Neural cell (in vitro differentiated cells): ENCODE data around the gene TMC2. TPM values are rescaled to one million over a fixed set of nuclear protein-coding genes. Genes with fewer than 3 reads are reported as not detected.

Experiments used
- H2AFZ ChIP-seq: fragments of 200-600, 300-800 bp; sonication (generic), shearing (Covaris generic); 2 replicates; pipeline ENCODE4 v1.6.0; 2014; ENCODE audit warnings: low read depth, mild to moderate bottlenecking, antibody characterized with exemption, low read length, moderate library complexity
- H3F3A ChIP-seq: fragments of 200-600 bp; shearing (Covaris generic); 2 replicates; pipeline ENCODE4 v1.6.1; 2016; ENCODE audit warnings: mild to moderate bottlenecking, moderate library complexity, mixed read lengths, antibody characterized with exemption, low read length; ENCODE audit not compliant: insufficient read depth, poor library complexity, severe bottlenecking
- H3K27ac ChIP-seq: fragments of 200-600, 300-800 bp; sonication (generic), shearing (Covaris generic); 2 replicates; pipeline ENCODE4 v1.5.1; 2014; ENCODE audit warnings: mild to moderate bottlenecking, low read length, moderate library complexity
- H3K27me3 ChIP-seq: fragments of 300-800, 200-600 bp; sonication (generic), shearing (Covaris generic); 2 replicates; pipeline ENCODE4 v1.6.0; 2014; ENCODE audit warnings: mild to moderate bottlenecking, low read depth, low read length, moderate library complexity; ENCODE audit not compliant: insufficient read depth
- H3K36me3 ChIP-seq: fragments of 300-800, 200-600 bp; sonication (generic), shearing (Covaris generic); 2 replicates; pipeline ENCODE4 v1.5.1; 2014; ENCODE audit warnings: mild to moderate bottlenecking, antibody characterized with exemption, low read length, moderate library complexity; ENCODE audit not compliant: insufficient read depth
- H3K4me2 ChIP-seq: fragments of 300-800, 200-600 bp; sonication (generic), shearing (Covaris generic); 2 replicates; pipeline ENCODE4 v1.6.0; 2014; ENCODE audit warnings: mild to moderate bottlenecking, low read length
- H3K4me3 ChIP-seq: fragments of 300-800, 200-600 bp; sonication (generic), shearing (Covaris generic); 2 replicates; pipeline ENCODE4 v1.5.1; 2014; ENCODE audit warnings: mild to moderate bottlenecking, low read length, moderate library complexity
- H3K79me2 ChIP-seq: fragments of 200-600 bp; shearing (Covaris generic); replicated peaks from 2 replicates; pipeline ENCODE4 v1.6.0; 2014; ENCODE audit warnings: mild to moderate bottlenecking, low read length, moderate library complexity; ENCODE audit not compliant: insufficient read depth
- H3K9ac ChIP-seq: fragments of 300-800, 200-600 bp; sonication (generic), shearing (Covaris generic); 2 replicates; pipeline ENCODE4 v1.6.1; 2016; ENCODE audit warnings: mild to moderate bottlenecking, low read length, mixed read lengths
- H3K9me2 ChIP-seq: fragments of 200-600 bp; shearing (Covaris generic); 2 replicates; pipeline ENCODE4 v1.6.1; 2016; ENCODE audit warnings: mild to moderate bottlenecking, low read length, mixed read lengths; ENCODE audit not compliant: insufficient read depth
- H3K9me3 ChIP-seq: fragments of 200-600, 300-800 bp; sonication (generic), shearing (Covaris generic); 2 replicates; pipeline ENCODE4 v1.6.1; 2016; ENCODE audit warnings: mild to moderate bottlenecking, mixed run types, low read length, moderate library complexity, mixed read lengths
- H4K20me1 ChIP-seq: fragments of 200-600 bp; shearing (Covaris generic); 2 replicates; pipeline ENCODE4 v1.6.1; 2016; ENCODE audit warnings: mild to moderate bottlenecking, mixed run types; ENCODE audit not compliant: insufficient read depth
- CTCF ChIP-seq: fragments of 450-650 bp; IDR thresholded peaks from 2 replicates; pipeline ENCODE4 v1.5.1; 2014; ENCODE audit warnings: antibody characterized with exemption, mild to moderate bottlenecking, moderate library complexity; ENCODE audit not compliant: poor library complexity, severe bottlenecking
- EP300 ChIP-seq: fragments of 450-650 bp; conservative IDR thresholded peaks from 2 replicates; pipeline ENCODE4 v1.6.1; 2014; ENCODE audit warnings: antibody characterized with exemption, mild to moderate bottlenecking, moderate library complexity; ENCODE audit not compliant: poor library complexity, severe bottlenecking
- EZH2 ChIP-seq: fragments of 200-600, 300-800 bp; shearing (Covaris generic), sonication (generic); IDR thresholded peaks from 2 replicates; pipeline ENCODE4 v1.6.1; 2014; ENCODE audit warnings: antibody characterized with exemption, low read length, borderline replicate concordance, mild to moderate bottlenecking; ENCODE audit not compliant: insufficient read depth, poor library complexity, severe bottlenecking
- MXI1 ChIP-seq: fragments of 450-650 bp; conservative IDR thresholded peaks from 2 replicates; pipeline ENCODE4 v1.6.1; 2014; ENCODE audit warnings: antibody characterized with exemption, mild to moderate bottlenecking; ENCODE audit not compliant: poor library complexity, severe bottlenecking
- POLR2AphosphoS5 ChIP-seq: IDR thresholded peaks from 2 replicates; pipeline ENCODE4 v1.6.1; 2012
- RAD21 ChIP-seq: fragments of 450-650 bp; conservative IDR thresholded peaks from 2 replicates; pipeline ENCODE4 v1.6.1; 2014; ENCODE audit warnings: antibody characterized with exemption, mild to moderate bottlenecking, moderate library complexity
- REST ChIP-seq: IDR thresholded peaks from 2 replicates; pipeline ENCODE4 v1.6.1; 2012; ENCODE audit warnings: borderline replicate concordance
- SMC3 ChIP-seq: fragments of 450-650 bp; conservative IDR thresholded peaks from 2 replicates; pipeline ENCODE4 v1.6.1; 2014; ENCODE audit warnings: antibody characterized with exemption, mild to moderate bottlenecking, moderate library complexity; ENCODE audit not compliant: poor library complexity
- TAF1 ChIP-seq: IDR thresholded peaks from 2 replicates; pipeline ENCODE4 v1.6.1; 2012; ENCODE audit warnings: low read depth
- polyA plus RNA-seq: library from polyadenylated mRNA; depleted of rRNA; stranded (reverse); fragments of >200 nt; gene quantifications from 2 replicates; pipeline ENCODE4 v1.2.3, GENCODE V29; 2014

TMC2 gene
- polyA plus RNA-seq, 1 donor from 2014 or later, result 0.11 TPM

GRCh38 chr20:2659547-2659946, 123.2 kb downstream of the TMC2 start:
- Histone ChIP-seq H3F3A (peaks cover 3% of the 10 kb centered on the region), H3K27ac (no peak overlapping the region), H3K27me3 (no peaks in the 10 kb centered on the region), H3K9me2 (no peaks in the 10 kb centered on the region), H4K20me1 (peaks cover 1% of the 10 kb centered on the region), H3K9me3 (no peaks in the 10 kb centered on the region), H2AFZ (no peak overlapping the region), H3K79me2 (peaks cover 9% of the 10 kb centered on the region), H3K9ac (no peak overlapping the region), H3K36me3 (peaks cover 6% of the 10 kb centered on the region), H3K4me3 (no peak overlapping the region), H3K4me2 (no peak overlapping the region)
- TF ChIP-seq TAF1, result no peak
- TF ChIP-seq POLR2AphosphoS5, result no peak
- no peak for TF ChIP-seq MXI1
- no peak for TF ChIP-seq EZH2
- TF ChIP-seq REST, result no peak
- TF ChIP-seq EP300, result no peak
- TF ChIP-seq CTCF, result no peak
- no peak for TF ChIP-seq SMC3
- no peak for TF ChIP-seq RAD21

- Histone ChIP-seq H3K9me3 (no peaks in the 10 kb centered on the region), H2AFZ (peak overlapping the region; percentile 30), H3K79me2 (peaks cover 7% of the 10 kb centered on the region), H3K9ac (peak overlapping the region; percentile 81), H3K27me3 (peaks cover 6% of the 10 kb centered on the region), H3K4me2 (peak overlapping the region; percentile 98), H3K4me3 (peak overlapping the region; percentile 82), H4K20me1 (no peaks in the 10 kb centered on the region), H3K27ac (peak overlapping the region; percentile 94), H3K36me3 (no peaks in the 10 kb centered on the region), H3F3A (peaks cover 5% of the 10 kb centered on the region), H3K9me2 (no peaks in the 10 kb centered on the region)
- TF ChIP-seq REST, result no peak
- no peak for TF ChIP-seq POLR2AphosphoS5
- TF ChIP-seq CTCF, result no peak
- no peak for TF ChIP-seq RAD21
- TF ChIP-seq SMC3, result no peak
- no peak for TF ChIP-seq EZH2
- TF ChIP-seq MXI1, result no peak
- TF ChIP-seq EP300, result no peak
- no peak for TF ChIP-seq TAF1
Measured at GRCh38 chr20:2663364-2663886, 127.1 kb downstream of the TMC2 start.
